Urinary bladder (tissue), 4 donors: ENCODE results near the gene PITPNM1. TPM values are rescaled to one million over a fixed set of nuclear protein-coding genes. Genes with fewer than 3 reads are reported as not detected.
A peak's percentile ranks its signal among the peaks of the same experiment; 100 is the strongest.
"Not testable (repeated sequence)": the region's sequence is repeated elsewhere in the genome, so short reads cannot be mapped to it uniquely, and the experiment has no call there.

Source experiments
- DNase-seq: peaks from one replicate; pipeline ENCODE4 v3.0.0-alpha.2; 2015; ENCODE audit errors: extremely low spot score
- H3K27ac ChIP-seq: one replicate; pipeline ENCODE4 v1.5.1; 2013; ENCODE audit warnings: low read depth, mild to moderate bottlenecking, moderate library complexity
- H3K36me3 ChIP-seq: one replicate; pipeline ENCODE4 v1.6.1; 2013; ENCODE audit warnings: mild to moderate bottlenecking, moderate library complexity; ENCODE audit not compliant: insufficient read depth
- H3K4me1 ChIP-seq: one replicate; pipeline ENCODE4 v1.6.1; 2013; ENCODE audit warnings: mild to moderate bottlenecking, moderate library complexity; ENCODE audit not compliant: insufficient read depth
- H3K4me3 ChIP-seq: one replicate; pipeline ENCODE4 v1.5.1; 2013; ENCODE audit warnings: low read depth, low read length
- WGBS: extraction: QIAGEN DNeasy Blood & Tissue Kit; methylation state at CpG from one replicate; pipeline ENCODE4 v1.1.7; 2013; 5-methylcytosine and 5-hydroxymethylcytosine counted together
- polyA plus RNA-seq: library from polyadenylated mRNA; stranded (reverse); fragments of 200-250 nt; gene quantifications from one replicate; pipeline ENCODE4 v1.2.3, GENCODE V29; 2013
- total RNA-seq: library from RNA; depleted of rRNA; stranded (reverse); fragments of >200 nt; gene quantifications from one replicate; pipeline ENCODE4 v1.2.3, GENCODE V29; 2014
- donor health status: healthy with polysubstance abuse.
- donor health status: healthy.

PITPNM1 gene
- total and polyA plus RNA-seq, 2 donors: 12.6 to 18.5 TPM

- DNase-seq, H3K27ac ChIP-seq, H3K4me1 ChIP-seq, H3K36me3 ChIP-seq, H3K4me3 ChIP-seq: not testable (repeated sequence)
- 48% methylated on average over 2 of the region's 2 CpGs for WGBS
These were observed 39.6 kb downstream of the PITPNM1 start for GRCh38 chr11:67465530-67465929.

DNA sequence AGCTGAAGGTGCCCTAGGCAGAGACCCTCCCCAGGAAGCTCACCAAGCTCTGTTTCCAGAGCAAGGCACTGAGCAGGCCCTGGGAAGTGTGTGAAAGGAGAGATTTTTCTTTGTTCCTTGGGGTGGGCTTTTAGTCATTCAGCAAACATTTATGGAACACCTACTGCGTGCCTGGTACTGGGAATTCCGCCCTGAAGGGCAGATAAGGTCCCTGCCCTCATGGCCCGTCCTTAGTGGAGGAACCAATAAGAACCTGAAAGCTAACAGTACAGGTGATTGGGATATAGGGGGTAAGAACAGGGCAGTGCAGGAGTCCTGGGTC, 40.0 kb downstream of the PITPNM1 start:
- H3K4me1 ChIP-seq: peaks cover 5% of the 10 kb centered on the region
- WGBS: 69% methylated on average over 3 of the region's 3 CpGs

DNA sequence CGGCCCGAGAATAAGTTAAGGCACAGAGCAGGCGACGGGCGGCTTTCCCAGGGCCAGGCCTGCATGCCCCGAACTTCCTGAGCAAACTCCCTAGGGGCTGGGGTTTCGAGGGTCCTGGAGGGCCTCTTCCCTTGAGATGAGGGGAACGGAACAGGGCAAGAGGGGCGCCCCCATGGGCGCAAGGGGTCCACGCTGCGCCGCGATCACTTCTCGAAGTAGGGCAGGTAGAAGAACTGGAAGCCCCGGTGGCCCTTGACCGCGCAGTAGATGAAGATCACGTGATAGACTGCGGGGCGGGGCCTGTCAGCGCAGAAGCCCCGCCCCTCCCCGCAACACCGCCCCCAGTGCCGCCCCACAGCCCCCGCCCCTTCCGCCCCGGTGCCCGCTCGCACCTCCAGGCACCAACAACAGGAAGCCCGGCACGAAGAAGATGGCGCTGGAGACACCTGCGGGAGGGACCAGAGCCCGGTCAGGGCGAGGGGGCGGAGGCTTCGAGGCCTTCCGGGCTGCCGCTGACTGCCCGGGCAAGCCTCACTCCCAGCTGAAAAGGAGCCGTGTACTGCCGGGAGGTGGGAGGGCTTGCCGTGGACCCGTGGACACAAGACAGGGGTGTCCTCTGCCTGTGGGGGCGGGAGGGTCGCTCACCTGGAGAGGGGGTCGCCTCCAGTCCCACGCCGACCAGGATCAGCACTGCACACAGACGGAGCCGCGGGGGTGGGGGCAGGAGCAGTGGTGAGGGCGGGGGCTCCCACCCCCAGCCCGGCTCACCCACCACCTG, 40.6 kb downstream of the PITPNM1 start:
- Histone ChIP-seq H3K36me3 (no peaks in the 10 kb centered on the region), H3K4me1 (peaks cover 5% of the 10 kb centered on the region), H3K4me3 (peak overlapping the region; percentile 39), H3K27ac (peak overlapping the region; percentile 88)
- 21% methylated on average over 56 of the region's 56 CpGs for WGBS
- no peak for DNase-seq

More for the DNA sequence above, 40.0 kb downstream of the PITPNM1 start:
- H3K36me3 ChIP-seq: no peaks in the 10 kb centered on the region
- peak overlapping the region; percentile 39 for H3K4me3 ChIP-seq
- H3K27ac ChIP-seq: peak overlapping the region; percentile 88
- no peak for DNase-seq

GRCh38 chr11:67463680-67464410, 41.3 kb downstream of the PITPNM1 start:
- no peak overlapping the region for H3K4me3 ChIP-seq
- H3K4me1 ChIP-seq: peaks cover 5% of the 10 kb centered on the region
- 77% methylated on average over 20 of the region's 20 CpGs for WGBS
- no peaks in the 10 kb centered on the region for H3K36me3 ChIP-seq
- no peak for DNase-seq
- H3K27ac ChIP-seq: peak overlapping the region; percentile 77

- no peaks in the 10 kb centered on the region for H3K36me3 ChIP-seq
- peaks cover 5% of the 10 kb centered on the region for H3K4me1 ChIP-seq
- H3K27ac ChIP-seq: no peak overlapping the region
- H3K4me3 ChIP-seq: no peak overlapping the region
- no peak for DNase-seq
- WGBS: 88% methylated on average over 10 of the region's 10 CpGs
These were observed 42.0 kb downstream of the PITPNM1 start for GRCh38 chr11:67463186-67463585.

DNA sequence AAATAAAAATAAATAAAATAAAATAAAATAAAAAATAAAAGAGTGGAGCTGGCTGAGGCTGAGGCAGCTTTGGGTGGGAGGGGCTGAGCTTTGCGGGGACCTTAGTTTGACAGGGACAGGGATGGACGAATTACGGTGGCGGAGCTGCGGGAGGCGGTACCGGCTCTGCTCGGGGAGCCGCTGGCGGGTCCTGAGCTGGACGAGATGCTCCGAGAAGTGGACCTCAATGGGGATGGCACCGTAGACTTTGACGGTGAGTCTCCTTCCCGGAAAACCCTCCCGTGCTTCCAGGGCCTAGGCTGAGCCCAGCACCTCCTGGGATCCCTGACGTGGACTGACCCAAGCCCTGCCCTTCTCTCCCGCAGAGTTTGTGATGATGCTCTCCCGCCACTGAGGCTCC, 46.9 kb downstream of the PITPNM1 start:
- no peak overlapping the region for H3K27ac ChIP-seq
- 87% methylated on average over 19 of the region's 19 CpGs for WGBS

DNA sequence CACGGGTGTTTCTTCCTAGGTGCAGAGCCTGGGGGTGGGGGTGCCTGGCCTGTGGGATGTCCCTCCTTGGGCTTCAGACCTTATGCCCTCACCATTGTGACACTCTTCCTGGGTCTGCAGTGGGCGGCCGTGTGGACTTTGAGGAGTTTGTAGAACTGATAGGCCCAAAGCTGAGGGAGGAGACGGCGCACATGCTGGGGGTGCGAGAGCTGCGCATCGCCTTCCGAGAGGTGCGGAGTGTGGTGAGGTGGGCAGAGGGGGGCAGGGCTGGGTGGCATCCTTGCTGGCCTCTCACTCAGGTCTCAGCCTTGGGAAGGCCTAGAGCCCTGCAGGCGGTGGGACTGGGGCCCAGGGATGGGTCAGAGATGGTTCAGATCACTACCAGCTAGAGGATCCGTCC, 47.7 kb downstream of the PITPNM1 start:
- no peak overlapping the region for H3K4me3 ChIP-seq
- 87% methylated on average over 12 of the region's 12 CpGs for WGBS
- no peak overlapping the region for H3K27ac ChIP-seq
- no peaks in the 10 kb centered on the region for H3K36me3 ChIP-seq
- no peaks in the 10 kb centered on the region for H3K4me1 ChIP-seq
- DNase-seq: no peak

More for the DNA sequence above, 46.9 kb downstream of the PITPNM1 start:
- Histone ChIP-seq H3K4me3 (no peak overlapping the region), H3K36me3 (no peaks in the 10 kb centered on the region), H3K4me1 (no peaks in the 10 kb centered on the region)
- no peak for DNase-seq

DNA sequence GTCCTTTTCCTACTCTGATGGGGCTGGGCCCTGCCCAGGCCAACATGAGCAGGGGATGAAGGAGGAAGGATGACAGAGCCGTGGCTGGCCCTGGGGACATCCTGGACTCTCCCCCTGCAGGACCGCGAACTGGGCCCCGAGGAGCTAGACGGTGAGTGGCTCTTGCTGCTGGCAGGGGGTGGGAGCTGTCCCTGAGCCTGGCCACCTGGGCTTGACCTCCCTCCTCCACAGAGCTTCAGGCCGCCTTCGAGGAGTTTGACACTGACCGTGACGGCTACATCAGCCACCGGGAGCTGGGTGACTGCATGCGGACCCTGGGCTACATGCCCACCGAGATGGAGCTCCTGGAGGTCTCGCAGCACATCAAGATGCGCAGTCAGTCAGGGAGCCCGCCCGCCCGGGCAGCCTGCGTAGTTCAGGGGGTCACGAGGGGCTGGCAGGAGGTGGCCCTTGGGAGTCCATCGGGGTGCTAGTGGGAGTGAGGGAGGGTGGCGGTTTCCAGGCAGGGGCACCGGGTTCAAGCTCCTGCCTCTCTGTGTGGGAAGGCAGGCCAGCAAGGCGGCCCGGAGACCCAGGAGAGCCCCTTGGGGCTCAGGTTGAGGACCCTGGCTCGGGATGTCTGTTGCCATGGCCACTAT, 49.0 kb downstream of the PITPNM1 start:
- Histone ChIP-seq H3K4me3 (no peak overlapping the region), H3K27ac (no peak overlapping the region), H3K36me3 (no peaks in the 10 kb centered on the region), H3K4me1 (no peaks in the 10 kb centered on the region)
- DNase-seq: no peak
- WGBS: 77% methylated on average over 25 of the region's 25 CpGs

- Histone ChIP-seq H3K4me3 (no peak within 1 kb of the TSS), H3K27ac (no peak within 1 kb of the TSS), H3K4me1 (no peaks in the 10 kb centered on the region), H3K36me3 (no peaks in the 10 kb centered on the region)
- 90% methylated on average over 3 of the region's 3 CpGs for WGBS
- DNase-seq: no peak
These were observed 50.1 kb downstream of the PITPNM1 start, which contains the start of gene CABP4 for GRCh38 chr11:67455054-67455453. Gene CABP4, plus strand, starts transcription at chr11:67455354. Its CDS starts 70 bp downstream, at chr11:67455424.

- Histone ChIP-seq H3K27ac (no peak overlapping the region), H3K4me3 (no peak overlapping the region), H3K4me1 (no peaks in the 10 kb centered on the region), H3K36me3 (no peaks in the 10 kb centered on the region)
- no peak for DNase-seq
- 88% methylated on average over 21 of the region's 21 CpGs for WGBS
These were observed 51.1 kb downstream of the PITPNM1 start for GRCh38 chr11:67453816-67454732.

DNA sequence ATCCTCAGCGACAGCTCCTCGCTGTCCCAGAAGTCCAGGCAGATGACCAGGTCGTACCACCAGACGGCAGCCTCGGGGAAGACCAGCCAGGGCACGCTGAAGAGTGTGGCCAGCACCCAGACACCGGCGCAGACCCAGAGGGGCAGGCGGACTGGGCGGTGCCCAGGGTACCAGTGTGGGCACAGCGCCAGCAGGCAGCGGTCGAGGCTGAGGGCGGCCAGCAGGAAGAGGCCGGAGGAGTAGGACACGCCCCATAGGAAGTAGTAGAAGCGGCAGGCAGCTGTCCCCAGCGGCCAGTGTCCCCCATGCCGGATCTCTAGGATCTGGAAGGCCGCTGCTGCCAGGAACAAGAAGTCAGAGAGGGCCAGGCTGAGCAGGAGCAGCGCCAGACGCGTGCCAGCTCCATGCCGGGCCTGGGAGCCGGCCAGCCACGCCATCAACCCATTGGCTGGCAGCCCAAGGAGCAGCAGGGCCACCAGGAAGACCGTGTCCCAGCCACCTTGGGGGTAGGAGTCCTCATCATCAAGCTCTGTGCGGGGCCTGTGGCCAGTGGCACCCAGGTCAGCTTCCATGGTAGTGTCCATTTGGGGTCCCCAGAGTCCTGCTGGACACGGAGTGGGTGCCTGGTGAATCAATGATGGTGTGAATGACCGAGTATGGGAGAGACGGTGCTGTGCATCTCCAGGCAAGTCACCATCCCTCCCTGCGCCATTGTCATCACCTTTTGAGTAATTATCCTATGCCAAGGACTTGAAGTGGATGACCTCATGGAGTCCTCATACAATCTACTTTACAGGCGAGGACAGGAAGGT, 52.8 kb downstream of the PITPNM1 start, which contains the start of gene GPR152:
GPR152 (minus strand) TSS at position 589 of the 812 bp plus-strand sequence; CDS start at position 584, 5 bp downstream.
- H3K27ac ChIP-seq: no peak within 1 kb of the TSS
- H3K36me3 ChIP-seq: no peaks in the 10 kb centered on the region
- no peak for DNase-seq
- H3K4me1 ChIP-seq: no peaks in the 10 kb centered on the region
- H3K4me3 ChIP-seq: no peak within 1 kb of the TSS
- WGBS: 83% methylated on average over 33 of the region's 33 CpGs

DNA sequence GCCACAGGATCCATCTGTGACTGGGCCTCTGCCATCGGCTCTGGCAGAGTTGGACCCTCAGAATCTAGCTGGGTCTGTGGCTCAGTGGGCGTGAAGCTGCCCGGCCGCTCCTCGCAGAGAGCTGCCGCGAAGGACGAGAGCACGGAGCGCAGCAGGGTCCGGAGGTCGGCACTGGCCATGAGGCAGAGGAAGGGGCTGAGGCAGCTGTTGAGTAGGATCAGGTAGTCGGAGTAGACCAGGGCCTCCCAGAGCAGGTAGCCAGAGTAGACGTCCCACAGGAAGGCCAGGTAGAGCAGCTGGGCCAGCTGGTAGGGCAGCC, 53.5 kb downstream of the PITPNM1 start:
- Histone ChIP-seq H3K4me1 (no peaks in the 10 kb centered on the region), H3K4me3 (no peak overlapping the region), H3K36me3 (no peaks in the 10 kb centered on the region), H3K27ac (no peak overlapping the region)
- no peak for DNase-seq
- WGBS: 93% methylated on average over 14 of the region's 14 CpGs
